Jurkat, Clone E6-1 (cell line): Measurements from ENCODE around the gene GRIN2B.

ENCODE experiments used
- DNase-seq: peaks from one replicate; pipeline ENCODE4 v3.0.0-alpha.2; 2011; ENCODE audit warnings: low read depth, low spot score
- H3K4me3 ChIP-seq: 2 replicates; pipeline ENCODE4 v1.5.1; 2011; ENCODE audit warnings: mild to moderate bottlenecking, low read length, control low read depth, moderate library complexity

Gene GRIN2B

DNA sequence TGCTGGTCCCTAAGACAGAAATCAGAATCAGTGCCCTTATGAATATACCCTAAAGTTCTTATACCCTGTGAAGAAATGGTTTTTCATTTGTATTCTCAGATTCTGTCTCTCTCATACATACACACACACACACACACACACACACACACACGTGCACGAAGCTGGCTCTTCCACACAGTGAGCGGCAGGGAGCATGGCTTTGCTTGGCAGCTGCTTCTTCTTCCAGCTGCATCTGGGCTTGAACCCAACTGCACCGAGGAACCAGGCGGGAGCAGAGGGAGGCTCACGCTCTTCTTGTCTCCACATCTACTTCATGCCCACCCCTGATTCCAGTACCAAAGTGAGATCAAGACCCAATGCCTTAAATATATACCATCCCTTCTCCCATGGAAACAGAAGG is 19.4 kb downstream of the GRIN2B start:
- no peak overlapping the region for H3K4me3 ChIP-seq
- no peak for DNase-seq

DNA sequence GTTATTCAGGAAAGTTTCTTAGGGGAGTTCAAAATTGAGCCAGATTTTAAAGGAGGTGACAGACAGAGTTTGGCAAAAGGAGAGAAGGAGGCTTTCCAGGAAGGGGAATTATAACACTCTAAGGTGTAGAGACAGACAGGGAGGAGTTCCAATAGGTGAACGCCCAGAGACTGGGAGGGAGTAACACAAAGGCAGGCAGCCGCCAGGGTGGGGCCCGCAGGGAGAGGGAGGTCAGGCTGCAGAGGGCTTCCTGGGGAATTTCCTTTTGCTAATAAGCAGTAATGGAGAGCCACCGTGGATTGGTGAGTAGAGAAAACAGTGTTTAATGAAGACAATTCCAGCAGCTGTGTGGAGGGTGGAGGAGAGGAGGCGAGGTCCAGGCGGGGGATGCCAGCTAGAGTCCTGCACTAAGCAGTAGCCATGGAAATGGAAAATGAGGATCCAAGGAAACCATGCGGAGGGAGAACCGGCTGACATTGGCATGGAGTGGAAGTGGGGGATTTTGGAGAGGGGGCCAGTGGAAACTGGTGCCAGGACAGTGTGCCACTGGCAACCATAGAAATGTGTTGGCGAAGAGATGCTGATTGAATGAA is 22.2 kb downstream of the GRIN2B start:
- no peak for DNase-seq
- H3K4me3 ChIP-seq = no peak overlapping the region

DNA sequence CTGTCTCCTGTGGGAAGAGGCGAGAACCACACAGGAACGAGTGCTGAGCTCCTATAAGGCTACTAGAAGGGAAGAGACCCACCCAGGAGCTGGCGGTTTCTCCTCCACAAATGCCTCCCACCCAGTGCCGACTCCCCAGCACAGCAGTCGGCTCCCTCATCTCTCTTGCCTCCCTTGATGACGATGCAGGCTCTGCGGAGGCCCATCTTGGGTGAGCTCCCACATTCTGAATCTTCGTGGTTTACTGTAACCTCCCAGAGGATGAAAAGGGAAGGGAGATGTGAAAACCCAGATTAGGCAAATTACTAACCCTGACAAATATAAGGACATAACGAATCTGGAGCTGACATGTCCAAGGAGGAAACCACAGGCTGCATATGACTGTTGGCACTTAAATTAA is 23.8 kb downstream of the GRIN2B start:
- no peak overlapping the region for H3K4me3 ChIP-seq
- no peak for DNase-seq

DNA sequence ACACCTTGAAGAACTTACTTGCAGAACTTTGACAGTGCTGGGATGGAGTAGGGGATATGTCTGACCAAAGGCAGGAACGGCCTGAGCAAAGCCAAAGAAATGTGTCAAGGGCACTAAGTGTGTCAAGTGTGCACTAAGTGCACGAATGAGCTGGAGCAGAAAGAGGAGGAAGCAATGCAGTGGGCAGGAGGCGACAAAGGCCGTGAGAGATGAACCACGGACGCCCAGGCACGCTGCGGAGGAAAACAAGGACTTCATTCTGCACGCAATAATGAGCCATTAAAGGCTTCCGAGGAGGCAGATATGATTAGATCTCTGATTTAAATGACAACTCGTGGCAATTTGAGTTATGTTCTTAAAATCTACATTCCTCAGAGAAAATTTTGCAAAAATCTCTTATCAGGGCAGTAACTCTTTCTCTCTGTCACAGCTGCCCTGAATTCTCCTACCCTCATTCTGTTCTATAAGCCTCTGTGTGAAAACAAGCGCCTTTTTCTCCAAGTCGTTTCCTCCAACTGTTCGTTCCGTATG is 25.3 kb downstream of the GRIN2B start:
- no peak overlapping the region for H3K4me3 ChIP-seq

DNA sequence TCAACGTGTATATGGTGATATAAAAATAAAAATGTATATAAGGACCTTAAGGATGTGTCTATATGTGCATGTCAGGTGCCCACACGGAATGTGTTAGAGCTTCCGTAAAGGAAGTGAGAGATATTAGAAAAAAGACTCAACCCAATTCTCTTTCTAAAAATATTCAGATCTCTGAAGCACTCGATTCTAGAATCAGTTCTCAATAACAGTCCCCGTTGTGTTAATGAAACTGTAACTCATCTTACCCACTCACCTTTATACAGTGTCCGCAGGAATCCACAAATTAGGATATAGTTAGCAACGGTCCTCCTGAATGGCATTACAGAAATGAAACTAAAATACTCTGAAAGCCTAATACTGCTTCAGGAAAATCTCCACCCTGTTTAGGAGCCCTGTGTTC is 29.3 kb downstream of the GRIN2B start:
- DNase-seq = no peak
- no peak overlapping the region for H3K4me3 ChIP-seq

More for the DNA sequence above, 25.3 kb downstream of the GRIN2B start:
- DNase-seq = no peak

DNA sequence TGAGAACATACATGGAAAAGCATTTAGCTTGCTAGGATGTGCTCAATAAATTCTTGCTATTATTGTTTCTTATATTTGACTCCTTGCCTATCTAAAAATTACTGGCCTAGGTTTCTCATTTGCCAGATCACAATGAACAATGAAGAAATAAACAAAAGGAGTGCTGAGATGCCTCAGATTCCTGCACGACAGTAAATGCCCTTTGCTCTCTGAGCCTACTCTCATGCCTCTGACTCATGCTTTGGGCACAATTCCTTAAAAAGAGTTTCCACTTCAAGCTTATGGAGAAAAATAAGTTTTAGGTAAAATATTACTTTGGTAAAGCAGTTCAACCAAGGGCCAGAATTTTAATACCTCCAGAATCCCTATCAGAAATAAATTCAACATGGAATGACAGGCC is 30.9 kb downstream of the GRIN2B start:
- H3K4me3 ChIP-seq = no peak overlapping the region
- DNase-seq = no peak

DNA sequence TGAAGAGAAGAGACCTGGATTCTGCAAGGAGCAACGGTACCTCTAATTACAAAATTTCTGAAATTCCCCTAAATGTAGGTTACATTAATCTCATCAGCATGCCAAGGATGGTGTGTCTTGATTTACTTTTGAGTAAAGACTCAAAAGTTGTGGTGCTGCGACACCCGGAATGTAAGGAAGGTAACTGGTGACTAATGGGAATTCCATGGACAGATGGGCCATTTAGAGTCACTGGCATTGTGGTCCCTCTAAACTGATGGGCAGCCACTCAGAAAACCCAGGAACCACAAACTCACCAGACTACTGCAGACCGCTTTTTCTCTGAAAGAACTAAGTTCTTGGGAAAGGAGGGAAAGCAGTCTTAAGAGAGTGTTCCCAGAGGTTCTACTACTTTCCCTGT is 32.8 kb downstream of the GRIN2B start:
- no peak overlapping the region for H3K4me3 ChIP-seq
- DNase-seq = no peak

DNA sequence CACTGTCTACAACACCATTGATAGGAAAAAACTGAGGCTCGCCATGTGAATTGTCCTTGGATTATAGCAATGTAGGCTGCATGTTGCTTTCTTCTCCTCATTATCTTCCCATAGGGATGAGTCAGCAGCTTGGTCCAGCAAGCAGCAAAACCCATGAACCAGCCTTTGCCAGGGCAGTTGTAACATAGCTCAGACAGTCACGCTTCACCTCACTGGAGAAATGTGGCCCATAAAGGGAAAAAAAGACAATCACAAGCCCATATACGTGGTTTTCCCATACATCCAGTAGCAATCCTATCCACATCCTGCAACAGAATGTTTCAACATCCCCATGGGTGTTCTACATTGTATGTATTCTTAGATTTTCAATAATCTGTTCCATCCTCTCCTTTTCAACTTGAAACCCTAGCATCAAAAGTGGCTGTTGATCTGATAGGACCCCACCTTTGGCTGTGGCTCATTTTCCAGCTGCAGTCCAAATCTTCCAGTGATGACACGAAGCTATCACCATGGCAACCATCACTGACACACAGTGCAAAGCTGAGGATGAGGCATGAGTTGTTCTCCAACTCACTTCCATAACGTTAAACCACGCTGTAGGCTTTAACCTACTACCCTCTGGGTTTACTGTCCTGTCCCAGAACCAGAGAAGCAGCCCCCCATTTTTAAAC is 34.0 kb downstream of the GRIN2B start:
- no peak overlapping the region for H3K4me3 ChIP-seq
- DNase-seq = no peak

DNA sequence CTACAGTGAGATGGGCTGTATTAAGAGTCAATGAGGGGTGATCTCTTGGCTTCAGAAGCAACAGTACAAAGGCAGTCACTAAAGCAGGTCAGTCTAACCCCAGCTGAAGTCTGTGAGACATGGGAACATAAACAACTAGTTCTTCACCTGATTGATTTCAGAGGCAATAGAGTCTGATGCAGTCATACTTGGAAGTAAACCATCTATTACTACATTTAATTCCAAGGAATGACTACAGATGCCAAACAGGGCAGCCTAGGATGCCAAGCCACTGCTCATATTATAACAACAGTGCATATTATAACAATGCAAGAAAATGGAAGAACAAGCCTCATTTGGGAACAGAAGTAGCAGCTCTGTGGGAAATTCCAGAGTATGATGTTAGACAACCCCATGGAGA is 35.8 kb downstream of the GRIN2B start:
- no peak for DNase-seq
- no peak overlapping the region for H3K4me3 ChIP-seq

DNA sequence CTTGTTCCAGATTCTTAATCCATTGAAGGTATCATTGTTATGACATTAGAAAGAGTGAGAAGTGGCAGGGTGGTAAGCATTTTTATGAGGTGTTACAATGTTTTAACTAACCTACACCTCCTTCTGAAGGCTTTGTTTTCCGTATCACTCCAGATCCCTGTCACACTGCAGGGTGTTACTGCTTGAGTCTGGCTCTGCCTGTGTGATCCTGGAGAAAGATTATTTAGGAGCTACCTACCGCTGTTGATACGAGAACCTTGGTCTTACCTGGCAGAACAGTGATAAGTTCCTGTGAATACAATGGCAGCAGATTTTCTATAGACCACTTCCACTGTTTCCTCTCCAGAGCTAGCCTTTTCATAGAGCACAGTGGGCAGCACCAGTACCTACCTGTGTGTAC is 36.2 kb downstream of the GRIN2B start:
- H3K4me3 ChIP-seq = no peak overlapping the region
- no peak for DNase-seq

DNA sequence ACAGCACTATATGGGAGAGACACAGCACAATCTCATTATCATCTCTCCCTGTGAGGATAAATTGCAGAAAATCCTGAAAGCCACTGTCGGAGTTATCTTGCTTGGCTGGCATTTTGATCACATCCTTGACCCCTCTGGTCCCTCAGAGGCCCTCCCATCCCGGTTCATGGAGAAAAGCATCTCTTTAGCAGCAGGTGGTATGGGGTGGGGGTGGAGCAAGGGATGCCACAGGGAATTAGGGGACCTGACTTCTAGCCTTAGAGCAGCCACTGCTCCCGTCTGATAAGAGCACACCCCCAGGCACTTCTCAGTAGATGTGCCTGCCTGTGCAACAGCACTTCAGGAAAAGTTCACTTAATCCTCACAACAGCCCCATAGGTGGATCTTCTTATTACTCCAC is 38.6 kb downstream of the GRIN2B start:
- no peak for DNase-seq
- H3K4me3 ChIP-seq = no peak overlapping the region

DNA sequence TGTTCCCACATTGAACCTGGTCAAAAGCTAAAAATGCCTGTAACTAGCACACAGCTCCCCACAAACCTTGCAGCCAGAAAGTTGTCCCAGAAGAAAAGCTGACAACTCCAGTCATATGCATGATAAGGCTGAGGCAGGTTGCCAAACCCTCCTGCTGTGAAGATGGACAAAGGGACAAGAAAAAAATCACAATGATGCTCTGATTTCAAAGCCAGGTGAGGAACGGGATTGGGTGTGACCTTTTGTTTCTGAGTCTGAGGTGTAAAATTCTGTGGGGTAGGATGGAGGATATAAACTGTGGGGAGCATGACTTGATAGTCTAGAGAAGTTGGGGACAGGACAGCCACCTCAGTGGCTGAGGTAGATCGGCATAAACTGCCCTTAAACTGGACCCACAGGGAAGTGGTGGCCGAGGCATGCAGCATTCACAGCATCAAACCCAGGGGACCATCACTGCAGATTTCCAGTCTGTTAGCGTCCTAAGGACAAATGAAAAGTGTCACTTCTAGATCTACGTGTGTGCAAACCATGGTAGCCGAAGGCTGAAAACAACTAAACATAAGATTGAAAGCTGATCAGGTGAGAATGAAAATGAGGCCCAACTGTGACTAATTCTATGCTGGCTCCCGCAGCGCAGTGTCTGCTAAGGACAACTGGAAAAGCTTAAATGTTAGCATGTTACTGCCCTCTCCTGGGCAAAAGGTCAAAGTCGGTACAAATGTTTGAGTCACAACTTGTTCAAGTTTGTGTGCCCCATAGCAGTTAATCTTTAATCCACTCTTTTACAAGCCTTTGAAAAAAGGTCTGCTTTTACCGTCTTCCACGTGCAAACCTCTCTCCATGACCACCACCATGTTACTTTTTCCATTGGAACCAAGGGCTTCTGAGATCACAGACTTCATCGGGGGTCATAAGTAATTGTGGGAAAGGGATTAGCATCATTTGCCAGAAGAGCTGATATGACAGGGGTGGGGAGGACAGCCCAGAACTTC is 39.8 kb downstream of the GRIN2B start:
- DNase-seq = peak; percentile 25
- H3K4me3 ChIP-seq = no peak overlapping the region

DNA sequence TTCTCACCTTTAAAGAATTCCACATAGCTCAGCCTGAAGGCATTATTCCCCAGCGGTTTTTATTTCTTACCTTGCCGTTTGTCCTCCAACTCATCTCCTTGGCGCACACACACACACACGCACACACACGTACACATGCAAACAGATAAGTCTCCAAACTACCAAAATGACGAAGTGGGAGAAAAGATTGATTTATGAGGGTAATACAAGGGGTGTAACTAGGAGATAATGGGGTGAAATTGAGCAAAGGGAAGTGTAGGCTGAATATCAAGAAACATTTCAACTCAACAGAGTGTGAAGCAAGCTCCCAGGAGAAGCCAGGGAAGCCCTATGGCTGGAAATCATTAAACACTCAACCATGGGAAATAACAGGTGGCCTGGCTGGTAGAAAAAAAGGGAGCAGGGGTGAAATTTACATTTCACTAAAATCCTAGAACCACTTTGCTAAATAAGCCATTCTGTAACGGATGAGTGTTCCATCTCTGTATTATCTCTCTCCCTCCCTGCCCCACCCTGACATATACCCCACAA is 41.0 kb downstream of the GRIN2B start:
- no peak overlapping the region for H3K4me3 ChIP-seq
- no peak for DNase-seq

DNA sequence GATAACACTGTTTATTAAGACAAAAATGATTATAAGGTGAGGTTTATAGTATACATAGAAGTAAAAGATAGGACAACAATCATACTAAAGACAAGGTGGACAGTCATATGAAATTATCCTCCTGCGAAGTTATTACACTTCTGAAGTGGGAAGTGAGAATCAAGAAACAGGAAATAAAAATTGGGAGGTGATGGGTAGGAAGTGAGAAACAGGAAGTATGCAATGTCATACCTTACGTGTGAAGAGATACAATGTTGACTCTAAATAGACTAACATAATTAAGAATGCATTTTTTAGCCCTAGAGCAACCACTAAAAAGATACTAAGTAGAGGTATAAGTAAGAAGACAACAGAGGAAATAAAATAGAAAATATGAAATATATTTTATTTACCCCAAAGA is 43.7 kb downstream of the GRIN2B start:
- H3K4me3 ChIP-seq = no peak overlapping the region
- no peak for DNase-seq

DNA sequence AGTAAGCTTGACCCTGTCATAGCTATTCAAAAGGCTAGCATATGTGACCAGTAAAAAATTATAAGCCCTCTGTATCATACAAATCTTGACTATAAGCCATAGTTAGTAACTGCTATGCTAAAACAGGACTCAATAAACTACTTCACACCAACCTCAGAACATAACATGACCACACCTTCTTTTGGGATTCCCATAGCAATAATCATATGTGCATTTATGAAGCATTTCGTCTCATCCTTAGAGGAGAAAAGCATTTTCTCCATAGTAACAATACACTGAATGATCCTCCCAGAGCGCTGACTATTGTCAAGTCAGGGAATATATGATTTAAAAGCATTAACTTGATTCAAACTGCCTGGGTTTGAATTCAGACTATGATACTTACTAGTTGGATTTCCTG is 46.2 kb downstream of the GRIN2B start:
- no peak for DNase-seq
- no peak overlapping the region for H3K4me3 ChIP-seq
